ENCODE results near the gene CCDC27.

DNA sequence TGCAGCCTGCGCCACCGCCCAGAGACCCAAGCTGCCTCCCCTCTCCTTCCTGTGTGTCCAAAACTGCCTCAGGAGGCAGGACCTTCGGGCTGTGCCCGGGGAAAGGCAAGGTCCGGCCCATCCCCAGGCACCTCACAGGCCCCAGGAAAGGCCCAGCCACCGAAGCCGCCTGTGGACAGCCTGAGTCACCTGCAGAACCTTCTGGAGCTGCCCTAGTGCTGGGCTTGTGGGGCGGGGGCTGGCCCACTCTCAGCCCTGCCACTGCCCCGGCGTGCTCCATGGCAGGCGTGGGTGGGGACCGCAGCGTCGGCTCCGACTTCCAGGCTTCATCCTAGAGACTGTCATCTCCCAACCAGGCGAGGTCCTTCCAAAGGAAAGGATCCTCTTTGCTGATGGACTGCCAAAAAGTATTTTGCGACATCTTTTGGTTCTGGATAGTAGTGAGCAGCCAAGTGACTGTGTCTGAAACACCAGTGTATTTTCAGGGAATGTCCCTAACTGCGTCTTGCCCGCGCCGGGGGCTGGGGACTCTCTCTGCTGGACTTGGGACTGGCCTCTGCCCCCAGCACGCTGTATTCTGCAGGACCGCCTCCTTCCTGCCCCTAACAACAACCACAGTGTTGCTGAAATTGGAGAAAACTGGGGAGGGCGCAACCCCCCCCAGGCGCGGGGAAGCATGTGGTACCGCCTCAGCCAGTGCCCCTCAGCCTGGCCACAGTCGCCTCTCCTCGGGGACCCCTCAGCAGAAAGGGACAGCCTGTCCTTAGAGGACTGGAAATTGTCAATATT is 19.0 kb upstream of the CCDC27 start:
- TF ChIP-seq, protein P1, sequence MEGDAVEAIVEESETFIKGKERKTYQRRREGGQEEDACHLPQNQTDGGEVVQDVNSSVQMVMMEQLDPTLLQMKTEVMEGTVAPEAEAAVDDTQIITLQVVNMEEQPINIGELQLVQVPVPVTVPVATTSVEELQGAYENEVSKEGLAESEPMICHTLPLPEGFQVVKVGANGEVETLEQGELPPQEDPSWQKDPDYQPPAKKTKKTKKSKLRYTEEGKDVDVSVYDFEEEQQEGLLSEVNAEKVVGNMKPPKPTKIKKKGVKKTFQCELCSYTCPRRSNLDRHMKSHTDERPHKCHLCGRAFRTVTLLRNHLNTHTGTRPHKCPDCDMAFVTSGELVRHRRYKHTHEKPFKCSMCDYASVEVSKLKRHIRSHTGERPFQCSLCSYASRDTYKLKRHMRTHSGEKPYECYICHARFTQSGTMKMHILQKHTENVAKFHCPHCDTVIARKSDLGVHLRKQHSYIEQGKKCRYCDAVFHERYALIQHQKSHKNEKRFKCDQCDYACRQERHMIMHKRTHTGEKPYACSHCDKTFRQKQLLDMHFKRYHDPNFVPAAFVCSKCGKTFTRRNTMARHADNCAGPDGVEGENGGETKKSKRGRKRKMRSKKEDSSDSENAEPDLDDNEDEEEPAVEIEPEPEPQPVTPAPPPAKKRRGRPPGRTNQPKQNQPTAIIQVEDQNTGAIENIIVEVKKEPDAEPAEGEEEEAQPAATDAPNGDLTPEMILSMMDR (IDR thresholded peaks at IDR 0.05), result no peak
- TF ChIP-seq ZFX (IDR thresholded peaks at IDR 0.05; ENCODE audit: borderline replicate concordance), result no peak

Data from 22Rv1 (cell line).